Measurements from ENCODE around the gene TMEM132C. TPM values are rescaled to one million over a fixed set of nuclear protein-coding genes. Genes with fewer than 3 reads are reported as not detected.

The TMEM132C gene
- total and polyA plus RNA-seq, 2 donors (not counting 3 experiments of a cell fraction or from before 2014, with no cell fraction given): not detected

DNA sequence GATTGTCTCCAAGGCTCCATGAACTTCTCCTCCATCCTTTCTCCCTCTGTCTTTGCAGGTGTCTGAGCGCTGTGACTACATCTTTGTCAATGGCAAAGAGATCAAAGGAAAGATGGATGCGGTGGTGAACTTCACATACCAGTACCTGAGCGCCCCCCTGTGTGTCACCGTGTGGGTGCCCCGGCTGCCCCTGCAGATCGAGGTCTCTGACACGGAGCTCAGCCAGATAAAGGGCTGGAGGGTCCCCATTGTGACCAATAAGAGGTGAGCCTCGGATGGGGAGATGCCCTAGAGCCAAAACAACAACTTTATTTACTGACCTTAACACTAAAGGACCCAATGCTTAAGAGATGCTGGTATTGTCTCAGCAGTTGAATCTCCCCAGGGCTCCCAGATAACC is 426.8 kb downstream of the TMEM132C start:
- intact Hi-C loops (cut with micrococcal nuclease) (no loop called here), dilution Hi-C loops (cut with MboI; ENCODE audit: extremely low pct_ligation_motif_present, low sequenced_read_pairs) (no loop called here)
- Histone ChIP-seq H3K4me1 (ENCODE audit: control insufficient read depth, extremely low read depth, insufficient read depth, low read length) (no peaks in the 10 kb centered on the region), H3K4me2 (ENCODE audit: insufficient read depth, low read length) (no peak overlapping the region), H3K9me1 (replicated peaks; ENCODE audit: control insufficient read depth, extremely low read depth, insufficient read depth, low read length) (no peaks in the 10 kb centered on the region), H2AFZ (ENCODE audit: low read depth, low read length) (no peak overlapping the region), H4K20me1 (replicated peaks; ENCODE audit: control insufficient read depth, extremely low read depth, insufficient read depth, low read length) (no peaks in the 10 kb centered on the region), H3K27me3 (ENCODE audit: control insufficient read depth in 2 of 2, insufficient read depth in 2 of 2, low read length in 2 of 2) (no peaks in the 10 kb centered on the region), H3K79me2 (ENCODE audit: control insufficient read depth, insufficient read depth, low read length) (no peaks in the 10 kb centered on the region), H3K27ac (ENCODE audit: insufficient read depth, low read depth, low read length) (no peak overlapping the region), H3K9me3 (replicated peaks; ENCODE audit: control insufficient read depth, insufficient read depth, low read length) (peaks cover 6% of the 10 kb centered on the region), H3K36me3 (ENCODE audit: control insufficient read depth in 2 of 2, extremely low read depth in 1 of 2, insufficient read depth in 2 of 2, low read length in 2 of 2) (no peaks in the 10 kb centered on the region), H3K9ac (replicated peaks; ENCODE audit: extremely low read depth, insufficient read depth, low read length) (no peak overlapping the region), H3K4me3 (replicated peaks in 1 of 3; ENCODE audit: insufficient read depth in 1 of 3, low read depth in 1 of 3, low read length in 3 of 3) (no peak overlapping the region)
- FAIRE-seq (no peak), DNase-seq (ENCODE audit: low read depth, low spot score) (no peak)
- ChIA-PET CTCF (no interaction called here), POLR2A (no interaction called here)
- TF ChIP-seq, protein P1, sequence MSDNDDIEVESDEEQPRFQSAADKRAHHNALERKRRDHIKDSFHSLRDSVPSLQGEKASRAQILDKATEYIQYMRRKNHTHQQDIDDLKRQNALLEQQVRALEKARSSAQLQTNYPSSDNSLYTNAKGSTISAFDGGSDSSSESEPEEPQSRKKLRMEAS (IDR thresholded peaks at IDR 0.05; ENCODE audit: insufficient read depth, insufficient read length): no peak
- TF ChIP-seq MYC (IDR thresholded peaks at IDR 0.05; ENCODE audit: low read depth, low read length): no peak
- TF ChIP-seq EZH2 (IDR thresholded peaks at IDR 0.05; ENCODE audit: borderline replicate concordance, low read depth, low read length, severe bottlenecking): no peak
- no peak for TF ChIP-seq CTCF (IDR thresholded peaks at IDR 0.05; ENCODE audit: extremely low read depth in 1 of 2, insufficient read depth in 1 of 2, low read depth in 1 of 2, low read length in 2 of 2)
- no peak for TF ChIP-seq POLR2A (IDR thresholded peaks at IDR 0.05; ENCODE audit: low read depth, low read length)
- BruUV-seq (replicated peaks): no TSS peak

DNA sequence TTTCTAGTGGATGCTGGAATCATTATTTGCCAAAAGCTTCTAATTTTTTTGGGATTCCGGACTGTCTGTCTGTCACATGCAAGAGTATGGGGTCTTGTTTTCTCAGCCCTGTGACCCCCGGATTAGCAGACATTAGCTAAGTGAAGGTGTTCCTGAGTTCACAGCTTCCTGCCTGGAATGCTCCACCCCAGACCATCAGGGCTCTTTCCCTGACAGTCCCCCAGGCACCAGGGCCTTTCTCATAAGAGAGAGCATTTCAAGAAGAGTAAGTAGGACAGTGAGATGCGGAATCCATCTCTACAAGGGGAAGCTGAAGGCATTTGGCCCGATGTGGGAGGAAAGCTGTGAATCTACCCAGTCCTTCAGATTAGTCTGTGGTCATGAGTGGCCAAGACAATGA is 427.5 kb downstream of the TMEM132C start:
- DNase-seq (ENCODE audit: low read depth, low spot score): no peak
- intact Hi-C loops (cut with micrococcal nuclease) (no loop called here), dilution Hi-C loops (cut with MboI; ENCODE audit: extremely low pct_ligation_motif_present, low sequenced_read_pairs) (no loop called here)
- Histone ChIP-seq H2AFZ (ENCODE audit: low read depth, low read length) (no peak overlapping the region), H3K9me1 (replicated peaks; ENCODE audit: control insufficient read depth, extremely low read depth, insufficient read depth, low read length) (no peaks in the 10 kb centered on the region), H3K27me3 (ENCODE audit: control insufficient read depth in 2 of 2, insufficient read depth in 2 of 2, low read length in 2 of 2) (no peaks in the 10 kb centered on the region), H3K79me2 (ENCODE audit: control insufficient read depth, insufficient read depth, low read length) (no peaks in the 10 kb centered on the region), H3K4me2 (ENCODE audit: insufficient read depth, low read length) (no peak overlapping the region), H3K9me3 (replicated peaks; ENCODE audit: control insufficient read depth, insufficient read depth, low read length) (peaks cover 6% of the 10 kb centered on the region), H3K9ac (replicated peaks; ENCODE audit: extremely low read depth, insufficient read depth, low read length) (no peak overlapping the region), H4K20me1 (replicated peaks; ENCODE audit: control insufficient read depth, extremely low read depth, insufficient read depth, low read length) (no peaks in the 10 kb centered on the region), H3K4me3 (replicated peaks in 1 of 3; ENCODE audit: insufficient read depth in 1 of 3, low read depth in 1 of 3, low read length in 3 of 3) (no peak overlapping the region), H3K36me3 (ENCODE audit: control insufficient read depth in 2 of 2, extremely low read depth in 1 of 2, insufficient read depth in 2 of 2, low read length in 2 of 2) (no peaks in the 10 kb centered on the region), H3K4me1 (ENCODE audit: control insufficient read depth, extremely low read depth, insufficient read depth, low read length) (no peaks in the 10 kb centered on the region), H3K27ac (ENCODE audit: insufficient read depth, low read depth, low read length) (no peak overlapping the region)
- POLR2A ChIA-PET: no interaction called here
- no TSS peak for BruUV-seq (replicated peaks)
- CTCF ChIA-PET: no interaction called here
- FAIRE-seq: no peak
- TF ChIP-seq JUN (IDR thresholded peaks at IDR 0.05; ENCODE audit: borderline replicate concordance, insufficient read depth, insufficient read length, low read depth): no peak
- TF ChIP-seq POLR2A (IDR thresholded peaks at IDR 0.05; ENCODE audit: low read depth, low read length): no peak
- TF ChIP-seq MYC (IDR thresholded peaks at IDR 0.05; ENCODE audit: low read depth, low read length): no peak
- TF ChIP-seq FOS (IDR thresholded peaks at IDR 0.05; ENCODE audit: borderline replicate concordance, insufficient read depth, low read length): no peak
- no peak for TF ChIP-seq EZH2 (IDR thresholded peaks at IDR 0.05; ENCODE audit: borderline replicate concordance, low read depth, low read length, severe bottlenecking)
- TF ChIP-seq, protein P1 (IDR thresholded peaks at IDR 0.05; ENCODE audit: insufficient read depth, insufficient read length): no peak
- no peak for TF ChIP-seq CTCF (IDR thresholded peaks at IDR 0.05; ENCODE audit: extremely low read depth in 1 of 2, insufficient read depth in 1 of 2, low read depth in 1 of 2, low read length in 2 of 2)
- TF ChIP-seq GATA2 (IDR thresholded peaks at IDR 0.05; ENCODE audit: insufficient read depth, insufficient read length, low read depth, low read length): no peak
- no peak for TF ChIP-seq POLR2AphosphoS5 (IDR thresholded peaks at IDR 0.05; ENCODE audit: insufficient read depth, low read depth, low read length)

Data from endothelial cell of umbilical vein (primary cell).